ENCODE data around the gene ELMO1. TPM values are rescaled to one million over a fixed set of nuclear protein-coding genes. Genes with fewer than 3 reads are reported as not detected.

The ELMO1 gene
- polyA plus RNA-seq, 1 experiment = not detected

- DNase-seq (ENCODE audit: low read depth) = no peak
- Histone ChIP-seq H3K27me3 (ENCODE audit: control insufficient read depth, insufficient read depth, low read length) (no peaks in the 10 kb centered on the region), H3K4me3 (ENCODE audit: low read depth, low read length) (no peak overlapping the region), H3K36me3 (ENCODE audit: control insufficient read depth, insufficient read depth, low read length) (no peaks in the 10 kb centered on the region)
- CTCF ChIA-PET = interaction anchor here (1.3 kb wide), 1 partner anchor 23 kb away, joined by 3 read pairs; no protein-coding TSS in a partner anchor
- TF ChIP-seq CTCF (IDR thresholded peaks at IDR 0.05; ENCODE audit: insufficient read depth, low read depth, low read length) = no peak
- POLR2A ChIA-PET = no interaction called here
Observed at GRCh38 chr7:36944838-36945237, 503.8 kb downstream of the ELMO1 start.

DNA sequence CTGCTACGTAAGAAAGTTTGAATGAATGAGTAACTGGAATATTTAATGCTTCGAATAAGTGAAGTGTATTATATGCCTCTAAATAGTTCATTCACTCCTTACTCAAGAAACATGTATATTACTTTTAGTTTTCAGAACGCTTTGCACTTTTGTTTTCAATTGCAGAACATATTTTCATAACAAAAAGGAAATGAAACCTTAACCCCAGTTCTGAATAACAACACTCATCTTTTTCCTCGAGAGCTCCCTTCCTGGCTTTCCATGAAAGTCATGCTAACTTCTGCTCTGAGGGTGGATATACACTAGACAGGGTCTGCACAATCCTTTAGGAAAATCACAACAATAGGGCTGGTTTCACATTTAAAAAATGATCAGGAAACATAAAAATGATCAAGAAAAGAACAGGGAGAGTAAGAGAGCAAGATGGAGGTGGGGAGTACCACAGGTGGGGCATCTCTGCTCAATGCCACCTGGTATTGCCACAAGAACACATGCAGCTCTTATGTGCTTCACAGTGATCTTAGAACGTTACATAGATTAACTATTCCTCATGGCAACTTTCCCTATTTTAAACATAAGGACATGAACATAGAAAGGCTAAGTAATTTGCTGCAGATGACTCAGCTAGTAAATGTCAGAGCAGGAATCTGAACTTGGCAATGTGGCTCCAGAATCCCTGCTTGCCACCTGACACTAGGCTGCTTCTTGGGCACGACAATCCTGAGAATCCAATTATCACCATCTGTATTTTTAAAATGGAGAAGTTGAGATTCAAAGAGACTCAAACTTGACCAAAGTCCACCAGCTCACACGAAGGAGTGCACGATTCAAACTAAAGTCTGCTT lies 504.9 kb downstream of the ELMO1 start:
- ChIA-PET CTCF (no interaction called here), POLR2A (no interaction called here)
- TF ChIP-seq CTCF (IDR thresholded peaks at IDR 0.05; ENCODE audit: insufficient read depth, low read depth, low read length) = no peak
- no peak for DNase-seq (ENCODE audit: low read depth)
- Histone ChIP-seq H3K4me3 (ENCODE audit: low read depth, low read length) (no peak overlapping the region), H3K27me3 (ENCODE audit: control insufficient read depth, insufficient read depth, low read length) (no peaks in the 10 kb centered on the region), H3K36me3 (ENCODE audit: control insufficient read depth, insufficient read depth, low read length) (no peaks in the 10 kb centered on the region)

DNA sequence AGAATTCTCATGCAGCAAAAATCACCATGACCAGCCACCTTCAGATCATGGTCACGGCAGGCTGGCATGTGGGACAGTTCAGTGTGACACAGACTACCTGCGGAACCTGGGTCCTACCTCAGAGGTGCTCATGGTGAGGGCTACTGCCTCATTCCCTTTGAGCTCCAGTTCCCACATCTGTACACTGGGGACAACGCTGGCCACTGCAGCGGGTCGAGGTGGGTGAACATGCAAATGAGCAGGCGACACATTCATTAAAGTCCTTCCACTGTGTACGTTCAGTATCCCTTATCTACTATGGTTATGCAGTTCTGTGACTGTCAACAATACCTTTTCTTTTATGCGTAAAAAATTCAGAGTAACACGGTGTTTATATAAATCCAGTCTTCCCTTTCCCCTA lies 505.7 kb downstream of the ELMO1 start:
- no peaks in the 10 kb centered on the region for H3K36me3 ChIP-seq (ENCODE audit: control insufficient read depth, insufficient read depth, low read length)
- H3K4me3 ChIP-seq (ENCODE audit: low read depth, low read length) = no peak overlapping the region
- CTCF ChIA-PET = no interaction called here
- no peak for DNase-seq (ENCODE audit: low read depth)
- POLR2A ChIA-PET = no interaction called here
- H3K27me3 ChIP-seq (ENCODE audit: control insufficient read depth, insufficient read depth, low read length) = no peaks in the 10 kb centered on the region
- no peak for TF ChIP-seq CTCF (IDR thresholded peaks at IDR 0.05; ENCODE audit: insufficient read depth, low read depth, low read length)

DNA sequence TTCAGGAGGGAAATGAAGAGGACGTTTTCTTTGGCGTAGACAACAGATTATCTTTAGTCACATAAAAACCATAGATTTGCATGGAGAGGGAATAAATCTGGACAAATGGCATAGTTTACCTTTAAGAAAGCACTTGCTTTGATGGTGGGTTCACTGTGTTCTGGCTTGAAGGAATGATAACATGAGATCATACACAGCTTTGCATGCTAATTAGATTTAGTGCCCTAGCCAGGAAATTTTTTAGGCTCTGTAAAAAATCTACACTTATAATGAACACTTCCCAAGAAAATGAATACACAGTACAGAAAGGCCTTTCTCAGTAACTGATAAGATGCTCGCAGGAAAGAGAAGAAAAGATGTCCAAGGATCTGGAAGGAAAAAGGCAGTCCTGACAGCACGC lies 506.1 kb downstream of the ELMO1 start:
- ChIA-PET CTCF (no interaction called here), POLR2A (no interaction called here)
- no peak for TF ChIP-seq CTCF (IDR thresholded peaks at IDR 0.05; ENCODE audit: insufficient read depth, low read depth, low read length)
- H3K36me3 ChIP-seq (ENCODE audit: control insufficient read depth, insufficient read depth, low read length) = no peaks in the 10 kb centered on the region
- no peak overlapping the region for H3K4me3 ChIP-seq (ENCODE audit: low read depth, low read length)
- H3K27me3 ChIP-seq (ENCODE audit: control insufficient read depth, insufficient read depth, low read length) = no peaks in the 10 kb centered on the region
- no peak for DNase-seq (ENCODE audit: low read depth)

DNA sequence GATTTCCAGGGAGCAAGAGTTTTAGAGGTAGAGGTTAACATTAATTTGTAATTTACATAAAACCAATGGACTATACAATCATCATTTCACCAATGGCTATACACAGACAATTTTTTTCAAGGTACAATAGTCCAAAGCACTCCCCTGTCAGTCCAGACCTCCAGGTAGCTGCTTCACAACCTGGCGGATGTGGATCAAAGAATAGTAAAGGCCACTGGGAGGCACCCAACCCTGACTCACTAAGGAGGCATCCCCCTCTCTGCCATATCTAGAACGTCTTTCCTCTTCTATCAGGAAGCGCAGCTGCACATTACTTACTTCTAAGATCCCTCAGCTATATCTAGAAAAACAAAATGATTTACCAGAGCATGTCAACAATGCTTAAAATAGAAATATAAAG lies 506.6 kb downstream of the ELMO1 start:
- no peaks in the 10 kb centered on the region for H3K36me3 ChIP-seq (ENCODE audit: control insufficient read depth, insufficient read depth, low read length)
- CTCF ChIA-PET = interaction anchor here (1.9 kb wide), 1 partner anchor 25 kb away, joined by 5 read pairs; no protein-coding TSS in a partner anchor
- H3K27me3 ChIP-seq (ENCODE audit: control insufficient read depth, insufficient read depth, low read length) = no peaks in the 10 kb centered on the region
- H3K4me3 ChIP-seq (ENCODE audit: low read depth, low read length) = no peak overlapping the region
- POLR2A ChIA-PET = no interaction called here
- DNase-seq (ENCODE audit: low read depth) = no peak
- no peak for TF ChIP-seq CTCF (IDR thresholded peaks at IDR 0.05; ENCODE audit: insufficient read depth, low read depth, low read length)

All from BJ (cell line).